22Rv1 (cell line): ENCODE results near the gene ACADS.

Experiments used
- CTCF ChIP-seq: fragments of 450-650 bp; IDR thresholded peaks from 2 replicates; pipeline ENCODE4 v1.5.1; 2017; ENCODE audit warnings: mild to moderate bottlenecking
- ZFX ChIP-seq: fragments of 450-650 bp; IDR thresholded peaks from 2 replicates; pipeline ENCODE4 v1.6.1; 2017; ENCODE audit warnings: antibody characterized with exemption, borderline replicate concordance

- TF ChIP-seq CTCF (no peak), ZFX (no peak)
Measured at GRCh38 chr12:120705618-120706017, 20.0 kb upstream of the ACADS start.
